ENCODE data around the gene METTL16.

Gene METTL16

GRCh38 chr17:2376107-2376506, 135.6 kb downstream of the METTL16 start:
- TF ChIP-seq CTCF (IDR thresholded peaks at IDR 0.05) = no peak
- H3K4me1 Mint-ChIP-seq = peaks cover 12% of the 10 kb centered on the region
- H3K9me3 Mint-ChIP-seq = no peaks in the 10 kb centered on the region
- peaks cover 13% of the 10 kb centered on the region for H3K36me3 Mint-ChIP-seq (ENCODE audit: low read depth)
- H3K27ac Mint-ChIP-seq = peak overlapping the region; percentile 51
- no peaks in the 10 kb centered on the region for H3K27me3 Mint-ChIP-seq (ENCODE audit: low read depth, poor library complexity)
- no peak overlapping the region for H3K4me3 Mint-ChIP-seq
- no peak for DNase-seq

GRCh38 chr17:2375406-2375805, 136.3 kb downstream of the METTL16 start:
- Mint-ChIP-seq H3K9me3 (no peaks in the 10 kb centered on the region), H3K4me3 (no peak overlapping the region), H3K4me1 (peaks cover 12% of the 10 kb centered on the region), H3K27me3 (ENCODE audit: low read depth, poor library complexity) (no peaks in the 10 kb centered on the region), H3K36me3 (ENCODE audit: low read depth) (peaks cover 13% of the 10 kb centered on the region), H3K27ac (peak overlapping the region; percentile 9)
- DNase-seq = no peak
- no peak for TF ChIP-seq CTCF (IDR thresholded peaks at IDR 0.05)

GRCh38 chr17:2374549-2375285, 137.0 kb downstream of the METTL16 start:
- no peak for TF ChIP-seq CTCF (IDR thresholded peaks at IDR 0.05)
- DNase-seq = no peak
- H3K27me3 Mint-ChIP-seq (ENCODE audit: low read depth, poor library complexity) = peaks cover 3% of the 10 kb centered on the region
- H3K4me3 Mint-ChIP-seq = no peak overlapping the region
- no peaks in the 10 kb centered on the region for H3K9me3 Mint-ChIP-seq
- H3K36me3 Mint-ChIP-seq (ENCODE audit: low read depth) = peaks cover 13% of the 10 kb centered on the region
- H3K27ac Mint-ChIP-seq = peak overlapping the region; percentile 9
- peaks cover 18% of the 10 kb centered on the region for H3K4me1 Mint-ChIP-seq

GRCh38 chr17:2373179-2373578, 138.5 kb downstream of the METTL16 start:
- Mint-ChIP-seq H3K36me3 (ENCODE audit: low read depth) (peaks cover 13% of the 10 kb centered on the region), H3K27me3 (ENCODE audit: low read depth, poor library complexity) (peaks cover 3% of the 10 kb centered on the region), H3K4me1 (peaks cover 13% of the 10 kb centered on the region), H3K27ac (no peak overlapping the region), H3K4me3 (no peak overlapping the region), H3K9me3 (no peaks in the 10 kb centered on the region)
- TF ChIP-seq CTCF (IDR thresholded peaks at IDR 0.05) = no peak
- no peak for DNase-seq

GRCh38 chr17:2372681-2373080, 139.0 kb downstream of the METTL16 start:
- peaks cover 13% of the 10 kb centered on the region for H3K4me1 Mint-ChIP-seq
- TF ChIP-seq CTCF (IDR thresholded peaks at IDR 0.05) = no peak
- H3K36me3 Mint-ChIP-seq (ENCODE audit: low read depth) = peaks cover 13% of the 10 kb centered on the region
- H3K4me3 Mint-ChIP-seq = no peak overlapping the region
- DNase-seq = no peak
- H3K27me3 Mint-ChIP-seq (ENCODE audit: low read depth, poor library complexity) = peaks cover 3% of the 10 kb centered on the region
- no peak overlapping the region for H3K27ac Mint-ChIP-seq
- no peaks in the 10 kb centered on the region for H3K9me3 Mint-ChIP-seq

- Mint-ChIP-seq H3K27me3 (ENCODE audit: low read depth, poor library complexity) (peaks cover 3% of the 10 kb centered on the region), H3K4me3 (no peak overlapping the region), H3K4me1 (peaks cover 14% of the 10 kb centered on the region), H3K9me3 (no peaks in the 10 kb centered on the region), H3K36me3 (ENCODE audit: low read depth) (peaks cover 13% of the 10 kb centered on the region), H3K27ac (no peak overlapping the region)
- no peak for TF ChIP-seq CTCF (IDR thresholded peaks at IDR 0.05)
- no peak for DNase-seq
Observed at GRCh38 chr17:2372180-2372579, 139.5 kb downstream of the METTL16 start.

Measured in nephron progenitor cell (in vitro differentiated cells).